ENCODE measurements around the gene ADGRD1.

ADGRD1 gene

DNA sequence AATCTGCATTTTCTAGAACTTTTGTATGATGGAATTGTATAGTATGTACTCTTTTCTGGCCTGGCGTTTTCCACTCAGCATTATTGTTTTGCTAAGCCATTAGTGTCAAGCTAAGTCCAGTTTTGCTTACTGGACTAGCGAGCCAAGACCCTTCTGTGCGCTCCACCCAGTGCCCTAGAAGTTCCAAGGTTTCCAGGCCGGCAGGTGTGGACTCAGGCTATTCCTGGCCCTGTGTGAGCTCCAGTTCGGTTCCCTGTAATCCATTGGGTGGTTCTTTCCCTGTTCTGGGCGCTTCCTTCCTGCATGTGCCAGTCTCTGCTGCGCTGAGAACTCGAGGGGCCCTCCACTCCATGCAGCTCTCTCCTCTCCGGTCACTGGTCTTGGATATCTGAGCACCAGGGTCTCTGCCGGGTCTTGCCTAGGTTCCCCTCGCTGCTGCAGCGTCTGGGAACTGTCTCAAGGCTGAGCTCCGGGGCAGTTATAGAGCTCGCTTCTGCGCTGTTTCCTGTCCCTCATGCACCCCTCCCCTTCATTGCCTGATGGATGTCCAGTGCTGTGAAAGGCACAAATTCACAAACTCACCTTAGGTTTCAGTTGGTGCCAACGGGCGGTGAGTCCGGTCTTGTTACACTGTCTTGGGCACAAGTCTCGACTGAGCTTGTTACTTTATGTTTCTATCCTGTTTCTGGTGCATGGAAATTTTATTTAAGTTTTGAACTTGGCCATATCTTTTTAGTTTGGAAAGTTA is 100.8 kb downstream of the ADGRD1 start:
- no peak overlapping the region for H3K4me3 ChIP-seq (ENCODE audit: low read depth in 1 of 2, low read length in 2 of 2)
- H3K9ac ChIP-seq (ENCODE audit: low read depth, low read length) = no peak overlapping the region
- peaks cover 28% of the 10 kb centered on the region for H3K27me3 ChIP-seq (ENCODE audit: insufficient read depth, low read length, poor library complexity)
- H3K9me3 ChIP-seq (ENCODE audit: insufficient read depth, low read length, severe bottlenecking) = no peaks in the 10 kb centered on the region
- TF ChIP-seq, protein P1, sequence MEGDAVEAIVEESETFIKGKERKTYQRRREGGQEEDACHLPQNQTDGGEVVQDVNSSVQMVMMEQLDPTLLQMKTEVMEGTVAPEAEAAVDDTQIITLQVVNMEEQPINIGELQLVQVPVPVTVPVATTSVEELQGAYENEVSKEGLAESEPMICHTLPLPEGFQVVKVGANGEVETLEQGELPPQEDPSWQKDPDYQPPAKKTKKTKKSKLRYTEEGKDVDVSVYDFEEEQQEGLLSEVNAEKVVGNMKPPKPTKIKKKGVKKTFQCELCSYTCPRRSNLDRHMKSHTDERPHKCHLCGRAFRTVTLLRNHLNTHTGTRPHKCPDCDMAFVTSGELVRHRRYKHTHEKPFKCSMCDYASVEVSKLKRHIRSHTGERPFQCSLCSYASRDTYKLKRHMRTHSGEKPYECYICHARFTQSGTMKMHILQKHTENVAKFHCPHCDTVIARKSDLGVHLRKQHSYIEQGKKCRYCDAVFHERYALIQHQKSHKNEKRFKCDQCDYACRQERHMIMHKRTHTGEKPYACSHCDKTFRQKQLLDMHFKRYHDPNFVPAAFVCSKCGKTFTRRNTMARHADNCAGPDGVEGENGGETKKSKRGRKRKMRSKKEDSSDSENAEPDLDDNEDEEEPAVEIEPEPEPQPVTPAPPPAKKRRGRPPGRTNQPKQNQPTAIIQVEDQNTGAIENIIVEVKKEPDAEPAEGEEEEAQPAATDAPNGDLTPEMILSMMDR (IDR thresholded peaks at IDR 0.05; ENCODE audit: borderline replicate concordance, extremely low read depth, low read length, poor library complexity, severe bottlenecking) = no peak
- TF ChIP-seq EZH2 (IDR thresholded peaks at IDR 0.05; ENCODE audit: borderline replicate concordance, low read depth, low read length, severe bottlenecking) = no peak
- no peaks in the 10 kb centered on the region for H4K20me1 ChIP-seq (ENCODE audit: insufficient read depth, low read length)
- DNase-seq = no peak
- H2AFZ ChIP-seq (ENCODE audit: low read depth, low read length) = no peak overlapping the region
- H3K4me2 ChIP-seq (ENCODE audit: insufficient read depth, low read length) = no peak overlapping the region
- peaks cover 7% of the 10 kb centered on the region; the same call in 1 of the 2 replicates for H3K4me1 ChIP-seq (ENCODE audit: insufficient read depth, low read length)
- H3K27ac ChIP-seq (ENCODE audit: low read length) = no peak overlapping the region
- ATAC-seq (ENCODE audit: insufficient read depth, low read depth) = no peak
- no peaks in the 10 kb centered on the region for H3K36me3 ChIP-seq (ENCODE audit: insufficient read depth, low read length)
- H3K79me2 ChIP-seq (ENCODE audit: insufficient read depth, low read length) = no peaks in the 10 kb centered on the region

DNA sequence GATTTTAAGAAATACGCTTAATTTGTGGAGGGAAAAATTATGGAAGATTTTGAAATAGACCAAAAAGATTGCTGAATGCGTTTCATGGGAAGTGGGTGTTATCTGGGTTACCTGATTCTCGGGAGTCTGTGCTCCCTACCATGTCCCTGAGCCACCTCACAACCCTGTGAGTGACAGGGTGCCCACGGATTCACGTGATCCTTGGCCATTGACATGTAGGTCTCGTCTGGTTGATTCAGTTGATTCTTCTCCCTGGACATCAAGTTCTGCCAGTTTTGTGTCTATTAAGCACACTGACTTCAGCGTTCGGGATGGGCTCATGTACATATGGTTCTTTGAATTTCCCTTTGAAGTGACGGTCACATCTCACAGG is 101.4 kb downstream of the ADGRD1 start:
- TF ChIP-seq, protein P1 (IDR thresholded peaks at IDR 0.05; ENCODE audit: borderline replicate concordance, extremely low read depth, low read length, poor library complexity, severe bottlenecking) = no peak
- no peak for TF ChIP-seq EZH2 (IDR thresholded peaks at IDR 0.05; ENCODE audit: borderline replicate concordance, low read depth, low read length, severe bottlenecking)
- Histone ChIP-seq H3K27me3 (ENCODE audit: insufficient read depth, low read length, poor library complexity) (peaks cover 28% of the 10 kb centered on the region), H3K79me2 (ENCODE audit: insufficient read depth, low read length) (no peaks in the 10 kb centered on the region), H4K20me1 (ENCODE audit: insufficient read depth, low read length) (no peaks in the 10 kb centered on the region; the same call in 1 of the 2 replicates), H2AFZ (ENCODE audit: low read depth, low read length) (no peak overlapping the region), H3K9me3 (ENCODE audit: insufficient read depth, low read length, severe bottlenecking) (no peaks in the 10 kb centered on the region), H3K4me3 (ENCODE audit: low read depth in 1 of 2, low read length in 2 of 2) (no peak overlapping the region), H3K4me2 (ENCODE audit: insufficient read depth, low read length) (no peak overlapping the region), H3K36me3 (ENCODE audit: insufficient read depth, low read length) (no peaks in the 10 kb centered on the region), H3K27ac (ENCODE audit: low read length) (no peak overlapping the region), H3K9ac (ENCODE audit: low read depth, low read length) (no peak overlapping the region), H3K4me1 (ENCODE audit: insufficient read depth, low read length) (peaks cover 7% of the 10 kb centered on the region; the same call in 1 of the 2 replicates)
- DNase-seq = no peak
- no peak for ATAC-seq (ENCODE audit: insufficient read depth, low read depth)

DNA sequence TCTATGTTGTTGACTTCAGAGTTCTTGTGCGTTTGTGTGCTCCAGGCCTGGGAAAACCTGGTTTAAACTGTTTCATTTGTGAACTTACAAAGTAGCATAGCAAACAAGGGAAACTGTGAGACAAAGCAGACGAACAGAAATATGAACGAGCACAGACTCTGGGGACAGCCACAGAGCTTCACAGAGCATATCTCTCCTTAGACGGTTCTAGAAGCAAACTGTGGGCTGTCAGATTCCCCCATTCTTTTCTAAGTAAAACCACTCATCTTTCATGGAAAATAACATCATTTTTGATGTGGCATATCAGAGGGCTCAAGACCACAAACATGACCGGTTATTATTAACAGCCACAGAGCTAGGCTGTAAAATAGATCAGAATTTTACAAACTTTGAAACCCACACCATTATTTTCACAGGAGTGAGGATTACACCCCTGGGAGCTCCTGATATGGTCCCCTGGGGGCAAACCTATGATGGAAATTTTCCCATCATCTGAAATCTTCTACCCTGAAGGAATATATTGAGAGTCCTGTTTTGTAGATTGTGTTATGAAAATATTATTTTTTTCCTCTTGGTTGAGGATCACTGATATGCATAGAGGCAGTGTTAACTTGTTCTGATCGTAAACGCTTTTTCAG is 102.0 kb downstream of the ADGRD1 start:
- TF ChIP-seq EZH2 (IDR thresholded peaks at IDR 0.05; ENCODE audit: borderline replicate concordance, low read depth, low read length, severe bottlenecking) = no peak
- TF ChIP-seq, protein P1 (IDR thresholded peaks at IDR 0.05; ENCODE audit: borderline replicate concordance, extremely low read depth, low read length, poor library complexity, severe bottlenecking) = no peak
- Histone ChIP-seq H3K27ac (ENCODE audit: low read length) (no peak overlapping the region), H3K9me3 (ENCODE audit: insufficient read depth, low read length, severe bottlenecking) (no peaks in the 10 kb centered on the region), H3K4me2 (ENCODE audit: insufficient read depth, low read length) (no peak overlapping the region), H3K27me3 (ENCODE audit: insufficient read depth, low read length, poor library complexity) (peaks cover 28% of the 10 kb centered on the region), H3K4me1 (ENCODE audit: insufficient read depth, low read length) (peaks cover 7% of the 10 kb centered on the region; the same call in 1 of the 2 replicates), H3K4me3 (ENCODE audit: low read depth in 1 of 2, low read length in 2 of 2) (no peak overlapping the region), H3K79me2 (ENCODE audit: insufficient read depth, low read length) (no peaks in the 10 kb centered on the region), H4K20me1 (ENCODE audit: insufficient read depth, low read length) (no peaks in the 10 kb centered on the region; the same call in 1 of the 2 replicates), H3K36me3 (ENCODE audit: insufficient read depth, low read length) (no peaks in the 10 kb centered on the region), H3K9ac (ENCODE audit: low read depth, low read length) (no peak overlapping the region), H2AFZ (ENCODE audit: low read depth, low read length) (no peak overlapping the region)
- peak; percentile 60 for ATAC-seq (ENCODE audit: insufficient read depth, low read depth)
- DNase-seq = no peak

Data from DND-41 (cell line).